ENCODE results near the gene RCC2.

GRCh38 chr1:17440827-17441168 lies 1.3 kb upstream of the RCC2 start:
- no peak for TF ChIP-seq POLR2A (IDR thresholded peaks at IDR 0.05)
- TF ChIP-seq, protein P1, sequence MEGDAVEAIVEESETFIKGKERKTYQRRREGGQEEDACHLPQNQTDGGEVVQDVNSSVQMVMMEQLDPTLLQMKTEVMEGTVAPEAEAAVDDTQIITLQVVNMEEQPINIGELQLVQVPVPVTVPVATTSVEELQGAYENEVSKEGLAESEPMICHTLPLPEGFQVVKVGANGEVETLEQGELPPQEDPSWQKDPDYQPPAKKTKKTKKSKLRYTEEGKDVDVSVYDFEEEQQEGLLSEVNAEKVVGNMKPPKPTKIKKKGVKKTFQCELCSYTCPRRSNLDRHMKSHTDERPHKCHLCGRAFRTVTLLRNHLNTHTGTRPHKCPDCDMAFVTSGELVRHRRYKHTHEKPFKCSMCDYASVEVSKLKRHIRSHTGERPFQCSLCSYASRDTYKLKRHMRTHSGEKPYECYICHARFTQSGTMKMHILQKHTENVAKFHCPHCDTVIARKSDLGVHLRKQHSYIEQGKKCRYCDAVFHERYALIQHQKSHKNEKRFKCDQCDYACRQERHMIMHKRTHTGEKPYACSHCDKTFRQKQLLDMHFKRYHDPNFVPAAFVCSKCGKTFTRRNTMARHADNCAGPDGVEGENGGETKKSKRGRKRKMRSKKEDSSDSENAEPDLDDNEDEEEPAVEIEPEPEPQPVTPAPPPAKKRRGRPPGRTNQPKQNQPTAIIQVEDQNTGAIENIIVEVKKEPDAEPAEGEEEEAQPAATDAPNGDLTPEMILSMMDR (IDR thresholded peaks at IDR 0.05) = no peak

All from uterus (tissue), 2 donors.